Measurements from ENCODE around the gene MYH3.
"Not testable (repeated sequence)": the region's sequence is repeated elsewhere in the genome, so short reads cannot be mapped to it uniquely, and the experiment has no call there.

Gene MYH3

GRCh38 chr17:10657148-10657547, at the start of gene MYH3:
Gene MYH3 (minus strand): TSS chr17:10657309. CDS start chr17:10655064, 2,245 bp downstream.
- DNase-seq = no peak

DNA sequence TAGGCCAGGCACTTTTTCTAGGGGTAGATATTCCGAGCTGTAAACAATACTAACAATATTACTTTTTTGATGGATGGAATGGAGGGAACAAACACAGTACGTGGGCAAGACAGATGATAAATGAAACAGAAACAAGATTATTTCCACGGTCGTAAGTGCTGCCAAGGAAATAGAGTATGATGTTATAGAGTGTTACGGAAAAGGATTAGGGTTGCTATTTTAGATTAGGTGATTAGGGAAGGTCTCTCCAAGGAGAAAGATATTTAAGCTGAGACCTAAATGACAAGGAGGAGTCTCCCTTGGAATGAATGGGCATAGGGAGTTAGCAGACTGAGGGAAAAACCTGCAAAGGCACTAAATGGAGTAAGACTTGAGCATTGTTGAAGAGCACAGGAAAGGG, 48.6 kb upstream of the MYH3 start:
- no peak for DNase-seq

DNA sequence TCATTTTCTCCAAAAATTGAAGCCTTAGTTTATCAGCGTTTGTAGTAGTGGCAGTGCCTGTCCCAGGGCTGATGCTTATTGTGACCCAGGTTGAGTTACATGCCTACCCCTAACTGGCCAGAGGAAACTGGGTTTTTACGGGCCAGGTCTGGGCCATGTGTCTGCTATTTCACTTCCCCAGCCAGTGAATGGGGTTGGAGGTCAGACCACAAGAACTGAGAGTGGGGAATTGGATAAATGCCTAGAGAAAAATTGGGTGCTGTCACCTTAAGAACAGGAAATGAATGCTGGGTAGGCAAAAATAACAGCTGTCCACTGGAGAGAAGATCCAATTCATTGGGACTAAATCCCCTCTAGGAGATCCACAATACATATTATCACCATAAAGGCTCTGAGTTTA, 45.5 kb upstream of the MYH3 start:
- DNase-seq = no peak

DNA sequence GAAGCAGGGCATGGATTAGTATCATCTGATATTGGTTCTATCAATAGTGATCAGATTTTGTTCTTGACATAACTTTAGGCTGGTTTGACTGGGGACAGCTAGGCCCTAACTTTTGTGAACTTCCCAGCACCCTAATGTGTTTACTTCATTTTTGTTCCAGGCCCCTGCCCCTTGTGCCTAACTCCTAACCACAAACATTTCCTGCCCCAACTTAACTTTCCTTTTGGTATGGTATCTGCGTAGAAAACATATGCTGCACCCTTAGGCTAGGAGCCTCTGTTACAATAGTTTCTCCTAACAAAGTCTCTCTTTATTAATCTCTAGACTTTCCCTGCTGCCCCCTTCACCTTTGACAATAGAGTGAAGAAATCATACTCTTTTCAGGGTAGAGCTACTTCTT, 42.7 kb upstream of the MYH3 start:
- no peak for DNase-seq

- DNase-seq = no peak
Observed at GRCh38 chr17:10698096-10698818, 41.1 kb upstream of the MYH3 start.

DNA sequence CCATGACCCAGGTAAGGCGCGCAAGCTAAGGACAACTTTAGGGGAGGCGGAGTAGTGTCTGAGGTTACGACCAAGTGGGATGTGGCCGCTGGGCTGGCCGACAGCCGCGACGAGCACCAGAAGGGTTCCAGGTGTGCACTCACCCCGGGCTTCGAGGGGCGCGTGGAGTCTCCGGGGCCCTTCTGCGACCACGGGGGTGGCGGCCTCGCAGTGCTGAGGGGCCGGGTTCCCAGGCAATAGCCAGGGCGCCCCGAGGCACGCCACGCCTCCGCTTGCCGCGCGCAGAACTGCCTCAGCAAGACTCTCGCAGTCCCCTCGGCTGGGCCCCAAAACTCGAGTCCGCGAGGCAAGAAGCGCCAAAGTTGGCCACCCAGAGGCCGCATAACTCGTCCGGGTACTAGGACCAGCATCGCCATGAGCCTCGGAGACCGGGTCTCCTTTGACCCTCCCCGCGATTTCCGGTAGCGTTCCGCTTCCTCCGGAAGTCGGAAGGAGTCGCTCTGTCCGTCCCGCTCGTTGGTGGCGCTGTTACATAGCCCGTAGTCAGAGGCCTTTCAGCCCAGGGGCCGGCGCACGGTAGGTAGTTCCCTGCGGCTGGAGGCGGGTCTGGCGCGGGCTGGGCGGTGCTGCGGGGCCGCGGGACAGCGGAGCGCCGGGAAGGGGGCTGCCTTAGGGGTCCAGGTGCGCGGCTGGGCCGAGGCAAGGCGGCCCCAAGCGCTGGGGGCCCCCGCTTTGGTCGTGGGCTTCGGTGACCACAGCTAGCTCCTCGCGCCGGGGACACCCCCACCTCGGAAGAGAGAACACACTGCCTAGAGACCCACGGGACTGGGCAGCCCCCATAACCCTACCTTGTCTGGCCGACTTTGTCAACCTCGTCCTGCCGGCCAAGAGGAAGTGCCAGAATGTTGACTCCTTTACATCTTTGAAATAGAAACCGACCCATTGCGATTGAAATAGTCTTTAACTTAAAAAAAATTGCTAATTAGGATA, 40.3 kb upstream of the MYH3 start, which contains the start of the genes ADPRM and SCO1:
Gene ADPRM, plus strand, starts transcription at position 503 of the 990 bp plus-strand sequence. CDS start 7,333 bp downstream, outside the sequence.
Gene SCO1, minus strand, starts transcription at position 442 of the 990 bp plus-strand sequence. Its CDS starts 26 bp downstream, at position 416.
- DNase-seq = peak; percentile 88

DNA sequence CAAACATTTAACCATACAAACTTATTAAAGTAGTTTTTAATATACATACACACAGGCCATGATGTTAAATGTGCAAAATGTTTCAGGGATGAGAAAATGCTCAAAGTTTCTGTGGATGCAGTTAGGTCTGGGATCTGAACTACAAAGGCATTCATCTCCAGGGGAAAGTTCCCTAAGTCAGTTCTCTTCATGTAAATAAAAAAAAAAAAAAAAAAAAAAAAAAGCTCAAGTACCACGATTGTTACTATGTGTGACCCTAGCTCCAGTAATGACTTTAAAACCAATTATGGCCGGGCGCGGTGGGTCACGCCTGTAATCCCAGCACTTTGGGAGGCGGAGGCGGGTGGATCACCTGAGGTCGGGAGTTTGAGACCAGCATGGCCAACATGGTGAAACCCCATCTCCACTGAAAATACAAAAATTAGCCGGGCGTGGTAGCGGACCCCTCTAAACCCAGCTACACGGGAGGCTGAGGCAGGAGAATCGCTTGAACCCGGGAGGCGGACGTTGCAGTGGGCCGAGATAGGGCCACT, 38.8 kb upstream of the MYH3 start:
- DNase-seq = not testable (repeated sequence)

DNA sequence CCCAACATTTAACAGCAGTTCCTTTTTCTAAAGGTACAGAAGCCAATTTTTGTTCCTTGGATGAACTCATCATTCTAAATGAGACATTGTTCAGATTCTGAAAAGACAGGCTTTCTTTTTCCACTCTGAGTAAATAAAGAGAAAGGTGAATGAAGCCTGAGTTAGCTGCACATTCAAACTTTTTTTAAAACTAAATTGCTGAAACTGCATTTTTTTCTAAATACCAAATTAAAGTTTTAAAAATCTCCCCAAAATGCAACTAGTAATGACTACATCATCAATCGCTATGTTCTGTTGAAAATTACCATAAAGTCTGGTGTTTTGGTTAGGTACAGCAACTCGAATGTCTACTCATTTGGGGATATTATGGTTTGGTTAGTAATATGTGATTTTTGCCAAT, 30.4 kb upstream of the MYH3 start:
- no peak for DNase-seq

DNA sequence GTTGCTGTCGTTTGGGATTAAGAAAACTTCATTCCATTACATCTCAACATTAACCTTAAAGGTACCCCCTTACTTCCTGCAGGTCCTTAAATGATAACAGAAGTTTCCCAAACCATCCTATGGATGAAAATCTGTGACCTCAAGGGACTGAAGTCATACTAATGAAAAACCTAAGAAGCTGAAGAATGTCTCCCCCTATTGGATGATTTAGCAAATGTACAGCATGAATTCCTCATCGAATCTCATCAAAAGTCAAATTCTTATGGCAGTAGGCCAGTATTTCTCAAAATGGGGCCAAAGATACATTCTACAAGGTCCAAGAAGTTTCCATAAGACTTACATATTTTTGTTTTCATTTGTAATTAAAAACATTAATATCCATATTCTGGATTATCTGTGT, 26.7 kb upstream of the MYH3 start:
- DNase-seq = no peak

- no peak for DNase-seq
Observed at GRCh38 chr17:10681866-10682446, 24.8 kb upstream of the MYH3 start.

- no peak for DNase-seq
Observed at GRCh38 chr17:10674704-10675103, 17.6 kb upstream of the MYH3 start.

- no peak for DNase-seq
Observed at GRCh38 chr17:10673312-10673711, 16.2 kb upstream of the MYH3 start.

- no peak for DNase-seq
Observed at GRCh38 chr17:10668775-10669174, 11.7 kb upstream of the MYH3 start.

GRCh38 chr17:10666906-10667305, 9.8 kb upstream of the MYH3 start:
- DNase-seq = no peak

DNA sequence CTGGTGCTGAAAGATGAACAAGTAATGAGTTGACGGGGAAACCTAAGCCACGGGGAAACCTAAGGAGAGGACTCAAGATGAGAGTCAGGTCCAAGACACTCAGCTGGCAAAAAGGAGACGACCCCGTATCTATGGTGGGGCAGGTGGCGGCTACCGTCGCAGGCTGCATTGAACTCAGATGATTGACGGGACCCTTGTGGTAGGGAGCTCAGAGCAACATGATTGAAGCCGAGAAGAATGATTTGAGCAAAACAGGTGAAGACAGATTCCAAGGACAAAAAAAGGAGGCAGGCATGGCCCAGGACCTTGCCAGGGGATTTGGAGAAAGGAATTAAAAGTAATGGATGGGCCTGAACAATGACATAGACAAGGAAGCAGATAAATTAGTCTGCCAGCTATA, 7.5 kb upstream of the MYH3 start:
- no peak for DNase-seq

DNA sequence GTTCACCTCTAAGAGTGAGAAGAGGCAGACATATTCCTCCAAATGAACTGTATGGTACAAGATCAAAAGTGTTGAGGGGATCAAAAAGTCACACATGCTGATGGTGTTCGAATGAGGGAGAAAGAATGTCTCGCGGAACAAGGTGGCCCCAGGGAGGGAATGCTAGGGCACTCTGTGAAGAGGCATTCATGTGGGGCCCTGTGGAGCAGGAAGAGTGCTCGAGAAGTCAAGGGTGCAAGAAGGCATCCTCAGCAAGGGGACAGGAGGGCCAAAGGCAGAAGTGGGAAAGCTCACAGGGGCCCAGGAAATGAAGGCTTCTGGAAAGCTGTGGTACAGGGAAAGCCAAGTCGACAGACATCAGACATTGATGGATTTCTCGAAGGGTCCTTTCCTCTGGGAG, 6.1 kb upstream of the MYH3 start:
- DNase-seq = no peak

DNA sequence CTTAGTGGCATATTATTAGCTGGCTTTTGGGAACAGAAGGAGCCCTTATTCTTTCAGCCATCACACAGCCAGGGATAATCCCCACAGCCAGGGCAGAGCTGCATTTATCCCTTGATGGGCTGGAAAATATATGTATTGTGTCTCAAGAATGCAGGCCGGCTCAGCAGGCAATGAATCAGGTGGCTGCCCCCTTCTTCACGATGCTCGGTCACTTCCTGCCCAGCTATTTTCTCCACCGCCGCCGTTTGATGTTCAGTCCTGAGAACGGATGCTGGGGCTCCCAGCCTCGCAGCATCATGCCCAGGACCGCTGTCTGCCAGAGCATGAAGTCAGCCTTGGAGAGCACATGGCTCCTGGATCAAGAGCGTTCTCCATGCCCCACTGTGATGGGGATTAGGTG, 4.3 kb upstream of the MYH3 start:
- DNase-seq = no peak

GRCh38 chr17:10657879-10658278, 770 bp upstream of the MYH3 start:
- DNase-seq = no peak

GRCh38 chr17:10653987-10654386, 3.1 kb downstream of the MYH3 start:
- DNase-seq = no peak

GRCh38 chr17:10652984-10653659, 4.0 kb downstream of the MYH3 start:
- DNase-seq = no peak

DNA sequence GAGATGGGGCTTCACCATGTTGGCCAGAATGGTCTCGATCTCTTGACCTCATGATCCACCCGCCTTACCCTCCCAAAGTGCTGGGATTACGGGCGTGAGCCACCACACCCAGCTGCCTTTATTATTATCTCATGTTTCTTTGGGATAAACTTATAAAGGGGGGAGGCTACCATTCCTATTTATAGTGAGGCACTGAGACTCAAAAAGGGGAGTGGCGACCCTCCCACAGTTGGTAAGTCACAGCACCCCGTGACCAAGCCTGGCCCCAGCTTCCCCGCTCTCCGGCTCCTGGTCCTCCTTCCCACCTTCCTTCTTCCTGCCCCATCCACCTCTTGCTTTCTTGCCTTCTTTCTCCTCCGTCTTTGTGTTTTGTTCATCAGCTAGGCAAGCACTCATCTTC, 5.2 kb downstream of the MYH3 start:
- no peak for DNase-seq

GRCh38 chr17:10649602-10650001, 7.5 kb downstream of the MYH3 start:
- DNase-seq = no peak

GRCh38 chr17:10648956-10649355, 8.2 kb downstream of the MYH3 start:
- no peak for DNase-seq

All from amniotic stem cell (primary cell).